Measurements from ENCODE around the gene NLRP4.

NLRP4 gene

GRCh38 chr19:55831846-55832245, 4.5 kb upstream of the NLRP4 start, which contains the start of gene NLRP11:
TSS of gene NLRP11 (minus strand) at chr19:55831999. CDS start at chr19:55818174, 13,825 bp downstream.
- Histone ChIP-seq H3K4me1 (ENCODE audit: control insufficient read depth, insufficient read depth, low read length) (no peaks in the 10 kb centered on the region), H3K9me3 (ENCODE audit: control insufficient read depth in 2 of 2, low read length in 2 of 2) (no peaks in the 10 kb centered on the region), H3K4me3 (ENCODE audit: low read length in 2 of 2) (no peak within 1 kb of the TSS), H3K9ac (ENCODE audit: low read length in 2 of 2) (no peak within 1 kb of the TSS), H3K36me3 (ENCODE audit: control insufficient read depth in 2 of 2, insufficient read depth in 2 of 2, low read length in 2 of 2) (no peaks in the 10 kb centered on the region), H3K27ac (ENCODE audit: low read length) (no peak within 1 kb of the TSS), H3K27me3 (ENCODE audit: control insufficient read depth in 1 of 2, insufficient read depth in 2 of 2, low read length in 2 of 2) (peaks cover 0 to 2% of the 10 kb centered on the region in 2 donors)

DNA sequence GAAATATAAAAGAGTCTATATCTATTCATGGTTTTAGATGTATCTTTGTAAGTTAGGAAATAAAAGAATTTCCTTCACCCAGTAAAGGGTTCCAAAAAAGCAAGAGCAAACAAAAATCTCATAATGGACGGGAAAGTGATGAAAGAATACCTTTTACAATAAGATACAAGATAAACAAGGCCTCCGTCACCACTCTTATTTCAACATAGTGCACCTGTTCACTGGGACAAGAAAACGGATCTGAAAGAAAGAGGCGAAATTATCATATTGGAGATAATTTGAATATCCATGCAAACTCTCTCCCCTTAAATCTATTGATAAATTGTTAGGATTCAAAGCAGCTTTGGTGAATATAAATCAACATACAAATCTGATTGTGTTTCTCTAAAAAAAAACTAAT, 3.7 kb upstream of the NLRP4 start:
- H3K4me3 ChIP-seq (ENCODE audit: low read length in 2 of 2) = no peak overlapping the region
- no peak overlapping the region for H3K27ac ChIP-seq (ENCODE audit: low read length)
- H3K9ac ChIP-seq (ENCODE audit: low read length in 2 of 2) = no peak overlapping the region
- peaks cover 0 to 2% of the 10 kb centered on the region in 2 donors for H3K27me3 ChIP-seq (ENCODE audit: control insufficient read depth in 1 of 2, insufficient read depth in 2 of 2, low read length in 2 of 2)
- no peaks in the 10 kb centered on the region for H3K36me3 ChIP-seq (ENCODE audit: control insufficient read depth in 2 of 2, insufficient read depth in 2 of 2, low read length in 2 of 2)
- H3K9me3 ChIP-seq (ENCODE audit: control insufficient read depth in 2 of 2, low read length in 2 of 2) = no peaks in the 10 kb centered on the region
- H3K4me1 ChIP-seq (ENCODE audit: control insufficient read depth, insufficient read depth, low read length) = no peaks in the 10 kb centered on the region

DNA sequence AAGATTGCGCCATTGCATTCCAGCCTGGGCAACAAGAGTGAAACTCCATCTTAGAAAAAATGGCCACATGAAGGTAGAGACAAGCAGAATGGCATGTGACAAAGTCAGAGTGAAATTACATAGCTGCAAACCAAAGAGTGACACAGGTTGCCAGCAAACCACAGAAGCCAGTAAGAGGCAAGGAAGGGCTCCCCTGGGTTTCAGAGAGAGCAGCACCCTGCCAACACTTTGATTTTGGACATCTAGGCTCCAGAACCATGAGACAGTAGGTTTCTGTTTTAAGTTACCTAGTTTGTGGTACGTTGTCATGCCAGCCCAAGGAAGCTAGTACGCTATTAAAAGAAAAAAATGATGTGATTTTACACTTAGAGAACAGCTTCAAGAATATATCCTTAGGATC, 1.9 kb downstream of the NLRP4 start:
- Histone ChIP-seq H3K9ac (ENCODE audit: low read length in 2 of 2) (no peak overlapping the region), H3K4me1 (ENCODE audit: control insufficient read depth, insufficient read depth, low read length) (no peaks in the 10 kb centered on the region)

DNA sequence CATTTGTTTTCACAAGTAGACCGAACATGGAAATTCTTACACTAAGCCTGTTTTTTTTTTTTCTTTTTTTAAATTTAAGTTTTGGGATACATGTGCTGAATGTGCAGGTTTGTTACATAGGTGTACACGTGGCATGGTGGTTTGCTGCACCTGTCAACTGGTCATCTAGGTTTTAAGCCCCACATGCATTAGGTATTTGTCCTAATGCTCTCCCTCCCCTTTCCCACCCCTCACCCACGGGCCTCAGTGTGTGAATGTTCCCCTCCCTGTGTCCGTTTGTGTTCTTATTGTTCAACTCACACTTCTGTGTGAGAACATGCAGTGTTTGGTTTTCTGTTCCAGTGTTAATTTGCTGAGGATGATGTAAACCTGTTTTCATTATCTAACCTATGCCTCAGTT, 2.6 kb downstream of the NLRP4 start:
- no peaks in the 10 kb centered on the region for H3K9me3 ChIP-seq (ENCODE audit: control insufficient read depth in 2 of 2, low read length in 2 of 2)
- H3K9ac ChIP-seq (ENCODE audit: low read length in 2 of 2) = no peak overlapping the region
- no peak overlapping the region for H3K27ac ChIP-seq (ENCODE audit: low read length)
- no peak overlapping the region for H3K4me3 ChIP-seq (ENCODE audit: low read length in 2 of 2)
- no peaks in the 10 kb centered on the region for H3K36me3 ChIP-seq (ENCODE audit: control insufficient read depth in 2 of 2, insufficient read depth in 2 of 2, low read length in 2 of 2)
- no peaks in the 10 kb centered on the region for H3K27me3 ChIP-seq (ENCODE audit: control insufficient read depth in 1 of 2, insufficient read depth in 2 of 2, low read length in 2 of 2)
- H3K4me1 ChIP-seq (ENCODE audit: control insufficient read depth, insufficient read depth, low read length) = no peaks in the 10 kb centered on the region

More for the DNA sequence above, 1.9 kb downstream of the NLRP4 start:
- Histone ChIP-seq H3K36me3 (ENCODE audit: control insufficient read depth in 2 of 2, insufficient read depth in 2 of 2, low read length in 2 of 2) (no peaks in the 10 kb centered on the region), H3K4me3 (ENCODE audit: low read length in 2 of 2) (no peak overlapping the region), H3K27ac (ENCODE audit: low read length) (no peak overlapping the region), H3K27me3 (ENCODE audit: control insufficient read depth in 1 of 2, insufficient read depth in 2 of 2, low read length in 2 of 2) (no peaks in the 10 kb centered on the region), H3K9me3 (ENCODE audit: control insufficient read depth in 2 of 2, low read length in 2 of 2) (no peaks in the 10 kb centered on the region)

DNA sequence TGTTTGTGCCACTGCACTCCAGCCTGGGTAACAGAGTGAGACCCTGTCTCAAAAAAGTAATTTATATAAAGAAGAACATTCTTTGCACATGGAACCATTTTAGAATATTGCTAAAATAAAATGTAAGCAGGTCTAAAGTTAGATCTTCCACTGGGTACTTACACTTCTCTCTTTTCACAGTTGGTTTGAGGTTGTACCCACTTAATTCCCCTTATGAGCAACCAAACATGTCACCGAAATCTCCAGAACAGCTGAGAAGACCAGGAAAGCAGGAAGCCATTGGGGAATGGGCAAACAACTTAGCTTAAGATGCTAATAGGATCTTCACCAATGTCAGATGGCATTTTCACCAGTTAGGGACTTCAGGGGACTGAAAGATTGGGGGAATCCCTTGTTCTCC, 18.8 kb downstream of the NLRP4 start:
- H3K4me3 ChIP-seq (ENCODE audit: low read length in 2 of 2) = no peak overlapping the region
- no peaks in the 10 kb centered on the region for H3K4me1 ChIP-seq (ENCODE audit: control insufficient read depth, insufficient read depth, low read length)
- H3K36me3 ChIP-seq (ENCODE audit: control insufficient read depth in 2 of 2, insufficient read depth in 2 of 2, low read length in 2 of 2) = no peaks in the 10 kb centered on the region
- no peak overlapping the region for H3K9ac ChIP-seq (ENCODE audit: low read length in 2 of 2)
- H3K27ac ChIP-seq (ENCODE audit: low read length) = no peak overlapping the region
- H3K27me3 ChIP-seq (ENCODE audit: control insufficient read depth in 1 of 2, insufficient read depth in 2 of 2, low read length in 2 of 2) = no peaks in the 10 kb centered on the region
- H3K9me3 ChIP-seq (ENCODE audit: control insufficient read depth in 2 of 2, low read length in 2 of 2) = no peaks in the 10 kb centered on the region

DNA sequence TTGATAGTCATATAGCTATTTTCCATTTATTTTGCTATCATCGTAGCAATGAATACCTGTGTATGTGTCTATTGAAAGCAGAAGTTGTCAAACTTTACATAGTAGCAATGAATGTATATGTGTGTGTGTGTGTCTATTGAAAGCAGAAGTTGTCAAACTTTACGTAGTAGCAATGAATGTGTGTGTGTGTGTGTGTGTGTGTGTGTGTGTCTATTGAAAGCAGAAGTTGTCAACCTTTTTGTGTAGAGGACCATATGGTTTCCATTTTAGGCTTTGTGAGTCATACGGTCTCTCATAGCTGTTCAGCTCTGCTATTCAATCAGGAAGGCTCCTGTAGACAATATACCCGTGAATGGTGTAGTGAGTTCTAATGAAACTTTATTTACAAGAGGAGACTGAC, 20.8 kb downstream of the NLRP4 start:
- H3K27me3 ChIP-seq (ENCODE audit: control insufficient read depth in 1 of 2, insufficient read depth in 2 of 2, low read length in 2 of 2) = no peaks in the 10 kb centered on the region
- H3K4me3 ChIP-seq (ENCODE audit: low read length in 2 of 2) = no peak overlapping the region
- H3K9ac ChIP-seq (ENCODE audit: low read length in 2 of 2) = no peak overlapping the region
- H3K27ac ChIP-seq (ENCODE audit: low read length) = no peak overlapping the region
- peaks cover 0 to 3% of the 10 kb centered on the region in 2 donors for H3K9me3 ChIP-seq (ENCODE audit: control insufficient read depth in 2 of 2, low read length in 2 of 2)
- H3K4me1 ChIP-seq (ENCODE audit: control insufficient read depth, insufficient read depth, low read length) = no peaks in the 10 kb centered on the region
- no peaks in the 10 kb centered on the region for H3K36me3 ChIP-seq (ENCODE audit: control insufficient read depth in 2 of 2, insufficient read depth in 2 of 2, low read length in 2 of 2)

DNA sequence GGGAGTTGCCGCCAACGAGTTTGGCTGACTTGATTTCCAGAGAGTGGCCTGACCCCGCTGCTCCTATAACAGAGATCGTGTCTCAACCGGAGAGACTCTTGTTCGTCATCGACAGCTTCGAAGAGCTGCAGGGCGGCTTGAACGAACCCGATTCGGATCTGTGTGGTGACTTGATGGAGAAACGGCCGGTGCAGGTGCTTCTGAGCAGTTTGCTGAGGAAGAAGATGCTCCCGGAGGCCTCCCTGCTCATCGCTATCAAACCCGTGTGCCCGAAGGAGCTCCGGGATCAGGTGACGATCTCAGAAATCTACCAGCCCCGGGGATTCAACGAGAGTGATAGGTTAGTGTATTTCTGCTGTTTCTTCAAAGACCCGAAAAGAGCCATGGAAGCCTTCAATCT, 21.6 kb downstream of the NLRP4 start:
- Histone ChIP-seq H3K9ac (ENCODE audit: low read length in 2 of 2) (no peak overlapping the region), H3K27me3 (ENCODE audit: control insufficient read depth in 1 of 2, insufficient read depth in 2 of 2, low read length in 2 of 2) (no peaks in the 10 kb centered on the region), H3K9me3 (ENCODE audit: control insufficient read depth in 2 of 2, low read length in 2 of 2) (peaks cover 3% of the 10 kb centered on the region in 2 donors), H3K4me1 (ENCODE audit: control insufficient read depth, insufficient read depth, low read length) (no peaks in the 10 kb centered on the region), H3K27ac (ENCODE audit: low read length) (no peak overlapping the region), H3K4me3 (ENCODE audit: low read length in 2 of 2) (no peak overlapping the region), H3K36me3 (ENCODE audit: control insufficient read depth in 2 of 2, insufficient read depth in 2 of 2, low read length in 2 of 2) (no peaks in the 10 kb centered on the region)

- H3K36me3 ChIP-seq (ENCODE audit: control insufficient read depth in 2 of 2, insufficient read depth in 2 of 2, low read length in 2 of 2) = no peaks in the 10 kb centered on the region
- H3K27ac ChIP-seq (ENCODE audit: low read length) = no peak overlapping the region
- H3K9ac ChIP-seq (ENCODE audit: low read length in 2 of 2) = no peak overlapping the region
- H3K9me3 ChIP-seq (ENCODE audit: control insufficient read depth in 2 of 2, low read length in 2 of 2) = peaks cover 3% of the 10 kb centered on the region in 2 donors
- H3K4me3 ChIP-seq (ENCODE audit: low read length in 2 of 2) = no peak overlapping the region
- no peaks in the 10 kb centered on the region for H3K4me1 ChIP-seq (ENCODE audit: control insufficient read depth, insufficient read depth, low read length)
- no peaks in the 10 kb centered on the region for H3K27me3 ChIP-seq (ENCODE audit: control insufficient read depth in 1 of 2, insufficient read depth in 2 of 2, low read length in 2 of 2)
Measured at GRCh38 chr19:55858401-55858800, 22.1 kb downstream of the NLRP4 start.

GRCh38 chr19:55858969-55859368, 22.6 kb downstream of the NLRP4 start:
- no peaks in the 10 kb centered on the region for H3K4me1 ChIP-seq (ENCODE audit: control insufficient read depth, insufficient read depth, low read length)
- H3K4me3 ChIP-seq (ENCODE audit: low read length in 2 of 2) = no peak overlapping the region
- no peak overlapping the region for H3K9ac ChIP-seq (ENCODE audit: low read length in 2 of 2)
- H3K27me3 ChIP-seq (ENCODE audit: control insufficient read depth in 1 of 2, insufficient read depth in 2 of 2, low read length in 2 of 2) = no peaks in the 10 kb centered on the region
- no peaks in the 10 kb centered on the region for H3K36me3 ChIP-seq (ENCODE audit: control insufficient read depth in 2 of 2, insufficient read depth in 2 of 2, low read length in 2 of 2)
- H3K9me3 ChIP-seq (ENCODE audit: control insufficient read depth in 2 of 2, low read length in 2 of 2) = peaks cover 3% of the 10 kb centered on the region in 2 donors
- no peak overlapping the region for H3K27ac ChIP-seq (ENCODE audit: low read length)

- Histone ChIP-seq H3K27me3 (ENCODE audit: control insufficient read depth in 1 of 2, insufficient read depth in 2 of 2, low read length in 2 of 2) (no peaks in the 10 kb centered on the region), H3K4me1 (ENCODE audit: control insufficient read depth, insufficient read depth, low read length) (no peaks in the 10 kb centered on the region), H3K27ac (ENCODE audit: low read length) (no peak overlapping the region), H3K9ac (ENCODE audit: low read length in 2 of 2) (no peak overlapping the region), H3K36me3 (ENCODE audit: control insufficient read depth in 2 of 2, insufficient read depth in 2 of 2, low read length in 2 of 2) (no peaks in the 10 kb centered on the region), H3K4me3 (ENCODE audit: low read length in 2 of 2) (no peak overlapping the region), H3K9me3 (ENCODE audit: control insufficient read depth in 2 of 2, low read length in 2 of 2) (peaks cover 7 to 8% of the 10 kb centered on the region in 2 donors)
Measured at GRCh38 chr19:55866521-55866920, 30.2 kb downstream of the NLRP4 start.

- H3K27ac ChIP-seq (ENCODE audit: low read length) = no peak overlapping the region
- no peak overlapping the region for H3K4me3 ChIP-seq (ENCODE audit: low read length in 2 of 2)
- H3K27me3 ChIP-seq (ENCODE audit: control insufficient read depth in 1 of 2, insufficient read depth in 2 of 2, low read length in 2 of 2) = no peaks in the 10 kb centered on the region
- H3K9me3 ChIP-seq (ENCODE audit: control insufficient read depth in 2 of 2, low read length in 2 of 2) = peaks cover 7 to 8% of the 10 kb centered on the region in 2 donors
- H3K4me1 ChIP-seq (ENCODE audit: control insufficient read depth, insufficient read depth, low read length) = no peaks in the 10 kb centered on the region
- no peaks in the 10 kb centered on the region for H3K36me3 ChIP-seq (ENCODE audit: control insufficient read depth in 2 of 2, insufficient read depth in 2 of 2, low read length in 2 of 2)
- no peak overlapping the region for H3K9ac ChIP-seq (ENCODE audit: low read length in 2 of 2)
Measured at GRCh38 chr19:55867101-55867500, 30.8 kb downstream of the NLRP4 start.
